Nephron progenitor cell (in vitro differentiated cells): ENCODE results near the gene RESF1.
A peak's percentile ranks its signal among the peaks of the same experiment; 100 is the strongest.

Experiments used
- DNase-seq: peaks from one replicate; pipeline ENCODE4 v3.0.0; 2021
- H3K27ac Mint-ChIP-seq: 2 replicates; pipeline ENCODE4 v1.8.0; 2021; ENCODE audit warnings: mild to moderate bottlenecking, moderate library complexity, mixed read lengths
- H3K27me3 Mint-ChIP-seq: 2 replicates; pipeline ENCODE4 v1.8.0; 2021; ENCODE audit warnings: mild to moderate bottlenecking, low read depth, mixed read lengths; ENCODE audit not compliant: poor library complexity
- H3K36me3 Mint-ChIP-seq: 2 replicates; pipeline ENCODE4 v1.8.0; 2021; ENCODE audit warnings: low read depth, mixed read lengths
- H3K4me1 Mint-ChIP-seq: 2 replicates; pipeline ENCODE4 v1.8.0; 2021; ENCODE audit warnings: mixed read lengths
- H3K4me3 Mint-ChIP-seq: 2 replicates; pipeline ENCODE4 v1.8.0; 2021; ENCODE audit warnings: mild to moderate bottlenecking, moderate library complexity, mixed read lengths
- H3K9me3 Mint-ChIP-seq: 2 replicates; pipeline ENCODE4 v1.8.0; 2021; ENCODE audit warnings: mild to moderate bottlenecking, moderate library complexity, mixed read lengths
- TF ChIP-seq, protein P1 (sequence below): fragments of 200-600 bp; sonication (generic); IDR thresholded peaks from 2 replicates; pipeline ENCODE4 v1.5.0; 2021; ENCODE audit warnings: antibody characterized with exemption

Gene RESF1

DNA sequence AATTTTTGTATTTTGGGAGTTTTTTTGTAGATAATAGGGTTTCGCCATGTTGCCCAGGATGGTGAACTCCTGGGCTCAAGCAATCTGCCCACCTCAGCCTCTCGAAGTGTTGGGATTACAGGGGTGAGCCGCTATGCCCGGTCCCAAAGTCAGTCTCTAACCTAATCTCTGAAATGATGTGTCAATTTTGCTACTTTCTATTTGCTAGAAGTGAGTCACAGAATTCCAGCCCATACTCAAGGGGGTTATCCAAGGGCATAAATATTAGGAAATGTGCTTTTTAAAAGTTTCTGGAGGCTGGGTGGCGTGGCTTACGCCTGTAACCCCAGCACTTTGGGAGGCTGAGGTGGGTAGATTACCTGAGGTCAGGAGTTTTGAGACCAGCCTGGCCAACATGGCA lies 40.5 kb downstream of the RESF1 start:
- no peak overlapping the region for H3K27ac Mint-ChIP-seq
- no peak overlapping the region for H3K4me3 Mint-ChIP-seq
- H3K27me3 Mint-ChIP-seq, result peaks cover 3% of the 10 kb centered on the region
- H3K4me1 Mint-ChIP-seq, result no peaks in the 10 kb centered on the region
- peaks cover 12% of the 10 kb centered on the region for H3K9me3 Mint-ChIP-seq
- H3K36me3 Mint-ChIP-seq, result peaks cover 74% of the 10 kb centered on the region
- no peak for DNase-seq
- TF ChIP-seq, protein P1, sequence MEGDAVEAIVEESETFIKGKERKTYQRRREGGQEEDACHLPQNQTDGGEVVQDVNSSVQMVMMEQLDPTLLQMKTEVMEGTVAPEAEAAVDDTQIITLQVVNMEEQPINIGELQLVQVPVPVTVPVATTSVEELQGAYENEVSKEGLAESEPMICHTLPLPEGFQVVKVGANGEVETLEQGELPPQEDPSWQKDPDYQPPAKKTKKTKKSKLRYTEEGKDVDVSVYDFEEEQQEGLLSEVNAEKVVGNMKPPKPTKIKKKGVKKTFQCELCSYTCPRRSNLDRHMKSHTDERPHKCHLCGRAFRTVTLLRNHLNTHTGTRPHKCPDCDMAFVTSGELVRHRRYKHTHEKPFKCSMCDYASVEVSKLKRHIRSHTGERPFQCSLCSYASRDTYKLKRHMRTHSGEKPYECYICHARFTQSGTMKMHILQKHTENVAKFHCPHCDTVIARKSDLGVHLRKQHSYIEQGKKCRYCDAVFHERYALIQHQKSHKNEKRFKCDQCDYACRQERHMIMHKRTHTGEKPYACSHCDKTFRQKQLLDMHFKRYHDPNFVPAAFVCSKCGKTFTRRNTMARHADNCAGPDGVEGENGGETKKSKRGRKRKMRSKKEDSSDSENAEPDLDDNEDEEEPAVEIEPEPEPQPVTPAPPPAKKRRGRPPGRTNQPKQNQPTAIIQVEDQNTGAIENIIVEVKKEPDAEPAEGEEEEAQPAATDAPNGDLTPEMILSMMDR, result no peak

DNA sequence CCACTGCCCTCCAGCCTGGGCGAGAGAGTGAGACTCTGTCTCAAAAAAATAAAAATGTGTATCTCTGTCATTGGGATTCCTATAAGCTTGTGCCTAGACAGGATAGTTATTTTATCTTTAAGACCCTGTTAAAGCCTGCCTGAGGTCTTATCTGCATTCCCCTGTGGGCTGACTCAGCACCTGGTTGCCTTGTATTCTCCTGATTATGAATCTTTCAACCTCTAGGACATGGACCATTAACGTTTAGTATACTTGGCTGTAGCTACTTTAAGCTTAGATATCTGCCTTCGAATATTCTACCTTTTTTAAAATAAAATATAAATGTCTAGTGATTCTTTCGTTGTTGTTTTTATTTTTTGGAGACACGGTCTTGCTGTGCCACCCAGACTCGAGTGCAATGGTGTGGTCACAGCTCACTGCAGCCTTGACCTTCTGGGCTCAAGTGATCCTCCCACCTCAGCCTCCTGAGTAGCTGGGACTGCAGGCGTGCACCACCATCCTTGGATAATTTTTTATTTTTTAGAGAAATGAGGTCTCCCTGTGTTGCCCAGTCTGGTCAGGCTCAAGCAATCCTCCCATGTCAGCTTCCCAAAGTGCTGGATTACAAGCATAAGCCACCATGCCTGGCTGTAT lies 41.3 kb downstream of the RESF1 start:
- Mint-ChIP-seq H3K27ac (no peak overlapping the region), H3K9me3 (peaks cover 12% of the 10 kb centered on the region)

DNA sequence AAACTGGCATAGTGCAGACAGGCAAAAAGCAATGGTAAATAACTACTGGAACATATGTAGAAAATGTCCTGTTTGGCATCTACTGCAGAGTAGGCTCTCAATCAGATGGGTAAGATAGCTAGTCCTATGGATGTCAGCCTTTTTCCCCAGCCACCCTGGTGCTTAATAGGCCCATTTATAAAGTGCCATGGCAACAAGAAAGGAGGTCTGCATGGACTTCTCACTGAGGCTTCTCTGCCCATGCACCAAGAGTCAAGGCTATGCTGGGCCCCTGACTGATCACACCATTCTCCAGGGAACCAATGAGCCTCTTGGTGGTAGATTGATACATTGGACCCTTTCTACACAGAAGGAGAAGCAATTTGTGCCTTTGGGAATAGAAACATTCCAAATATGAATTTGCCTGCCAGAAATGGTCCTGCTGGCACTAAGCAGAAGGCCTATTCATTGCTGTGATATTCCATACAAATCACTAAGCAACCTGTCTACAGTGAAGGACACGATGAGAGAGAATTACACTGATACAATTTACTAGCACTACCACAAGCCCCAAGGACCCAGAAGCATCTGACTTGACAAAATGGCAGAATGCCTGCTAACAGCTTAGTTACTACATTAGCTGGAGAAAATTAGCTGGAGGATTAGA lies 43.8 kb downstream of the RESF1 start:
- H3K9me3 Mint-ChIP-seq, result peaks cover 12% of the 10 kb centered on the region
- no peak for DNase-seq
- H3K4me1 Mint-ChIP-seq, result no peaks in the 10 kb centered on the region
- H3K36me3 Mint-ChIP-seq, result peaks cover 51% of the 10 kb centered on the region
- TF ChIP-seq, protein P1, result no peak
- H3K4me3 Mint-ChIP-seq, result no peak overlapping the region
- H3K27ac Mint-ChIP-seq, result peak overlapping the region; percentile 52
- H3K27me3 Mint-ChIP-seq, result peaks cover 3% of the 10 kb centered on the region

More for the DNA sequence above, 41.3 kb downstream of the RESF1 start:
- Mint-ChIP-seq H3K4me1 (no peaks in the 10 kb centered on the region), H3K27me3 (peaks cover 3% of the 10 kb centered on the region), H3K4me3 (no peak overlapping the region), H3K36me3 (peaks cover 67% of the 10 kb centered on the region)
- TF ChIP-seq, protein P1, result no peak
- DNase-seq, result no peak

DNA sequence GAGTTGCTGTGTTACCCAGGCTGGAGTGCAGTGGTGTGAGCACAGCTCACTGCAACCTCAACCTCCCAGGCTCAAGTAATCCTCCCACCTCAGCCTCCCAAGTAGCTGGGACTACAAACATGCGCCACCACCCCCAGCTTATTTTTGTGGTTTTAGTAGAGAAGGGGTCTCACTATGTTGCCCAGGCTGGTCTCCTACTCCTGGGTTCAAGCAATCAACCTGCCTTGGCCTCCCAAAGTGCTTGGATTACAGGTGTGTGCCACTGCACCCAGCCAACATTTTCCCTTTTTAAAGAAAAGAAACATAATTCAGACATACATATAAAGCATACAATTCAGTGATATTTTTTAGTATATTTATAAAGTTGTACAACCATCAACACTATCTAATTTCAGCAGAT lies 44.4 kb downstream of the RESF1 start:
- peak overlapping the region; percentile 42 for H3K27ac Mint-ChIP-seq
- no peaks in the 10 kb centered on the region for H3K4me1 Mint-ChIP-seq
- DNase-seq, result no peak
- TF ChIP-seq, protein P1, result no peak
- H3K9me3 Mint-ChIP-seq, result peaks cover 11% of the 10 kb centered on the region
- peaks cover 3% of the 10 kb centered on the region for H3K27me3 Mint-ChIP-seq
- peaks cover 47% of the 10 kb centered on the region for H3K36me3 Mint-ChIP-seq
- H3K4me3 Mint-ChIP-seq, result no peak overlapping the region

DNA sequence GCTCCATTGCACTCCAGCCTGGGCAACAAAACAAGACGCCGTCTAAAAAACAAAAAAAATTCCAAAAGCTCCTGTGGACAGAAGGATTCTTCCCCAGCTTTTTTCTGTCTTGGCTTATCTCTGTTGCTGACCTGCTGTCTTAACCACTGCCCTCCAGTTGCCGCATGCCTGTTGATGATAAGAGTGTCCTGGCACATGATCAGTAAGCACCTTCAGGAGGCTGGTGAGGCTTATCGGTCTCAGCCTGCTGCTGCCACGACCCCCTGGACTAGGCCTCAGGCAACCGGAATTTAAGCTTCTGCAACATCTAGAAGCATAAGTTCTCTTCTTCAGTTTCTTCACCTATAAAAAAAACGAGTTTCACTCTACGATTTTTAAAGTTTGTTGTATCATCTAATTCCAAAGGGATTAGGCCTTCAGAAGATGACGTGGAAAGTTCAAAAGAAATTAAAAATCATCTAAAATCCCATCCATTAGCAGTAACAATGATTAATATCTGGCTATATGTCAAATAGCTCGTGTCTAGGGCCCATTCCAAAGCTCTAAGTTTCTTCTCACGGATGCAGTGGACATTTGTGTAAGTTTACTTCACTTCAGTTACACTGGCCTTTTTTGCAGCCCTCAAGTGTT lies 46.4 kb downstream of the RESF1 start:
- Mint-ChIP-seq H3K27ac (no peak overlapping the region), H3K36me3 (peaks cover 28% of the 10 kb centered on the region), H3K4me1 (peaks cover 3% of the 10 kb centered on the region), H3K27me3 (peaks cover 3% of the 10 kb centered on the region), H3K4me3 (no peak overlapping the region), H3K9me3 (peaks cover 8% of the 10 kb centered on the region)
- no peak for DNase-seq
- TF ChIP-seq, protein P1, result no peak
